Measurements from ENCODE around the gene USP31.

DNA sequence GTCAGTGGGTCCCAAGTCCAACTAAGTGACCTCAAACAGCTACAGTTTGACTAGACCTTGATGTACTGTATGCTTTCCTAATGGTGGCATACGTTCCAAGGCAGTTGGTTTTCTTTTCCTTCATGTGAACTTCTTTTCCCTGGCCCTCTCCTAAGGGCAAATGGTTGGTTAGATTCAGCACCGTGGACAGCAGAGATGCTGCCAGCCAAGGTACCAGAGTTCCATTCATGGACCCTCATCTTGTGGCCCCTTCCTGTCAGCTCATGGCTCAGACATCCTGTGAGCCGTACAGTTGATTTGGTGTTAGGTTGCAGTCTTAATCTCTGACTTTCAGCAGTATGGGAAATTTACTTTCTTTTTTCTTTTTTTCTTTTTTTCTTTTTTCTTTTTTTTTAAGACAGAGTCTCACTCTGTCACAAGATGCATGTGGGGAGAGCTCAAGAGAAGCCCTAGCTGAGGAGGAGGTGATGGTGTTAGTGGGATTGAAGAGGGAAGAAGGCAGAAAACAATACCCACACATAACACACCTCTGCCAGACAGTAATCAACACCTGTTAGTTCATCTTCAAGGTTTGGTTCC, 122.4 kb downstream of the USP31 start:
- TF ChIP-seq POLR2A (IDR thresholded peaks at IDR 0.05; ENCODE audit: low read depth, low read length) (no peak), TAF1 (IDR thresholded peaks at IDR 0.05; ENCODE audit: borderline replicate concordance, low read depth, low read length) (no peak), POLR2AphosphoS5 (IDR thresholded peaks at IDR 0.05; ENCODE audit: low read depth, low read length) (no peak)
